DMS53 treated with DMSO at 0.1 percent for 48 hours (cell line): ENCODE data around the gene NR2C2AP.
"Not testable (repeated sequence)": the region's sequence is repeated elsewhere in the genome, so short reads cannot be mapped to it uniquely, and the experiment has no call there.

Source experiments
- DNase-seq: peaks from one replicate; lab custom pipeline; 2025; ENCODE audit not compliant: unreplicated experiment; lab: John Stamatoyannopoulos, UW

Gene NR2C2AP

DNA sequence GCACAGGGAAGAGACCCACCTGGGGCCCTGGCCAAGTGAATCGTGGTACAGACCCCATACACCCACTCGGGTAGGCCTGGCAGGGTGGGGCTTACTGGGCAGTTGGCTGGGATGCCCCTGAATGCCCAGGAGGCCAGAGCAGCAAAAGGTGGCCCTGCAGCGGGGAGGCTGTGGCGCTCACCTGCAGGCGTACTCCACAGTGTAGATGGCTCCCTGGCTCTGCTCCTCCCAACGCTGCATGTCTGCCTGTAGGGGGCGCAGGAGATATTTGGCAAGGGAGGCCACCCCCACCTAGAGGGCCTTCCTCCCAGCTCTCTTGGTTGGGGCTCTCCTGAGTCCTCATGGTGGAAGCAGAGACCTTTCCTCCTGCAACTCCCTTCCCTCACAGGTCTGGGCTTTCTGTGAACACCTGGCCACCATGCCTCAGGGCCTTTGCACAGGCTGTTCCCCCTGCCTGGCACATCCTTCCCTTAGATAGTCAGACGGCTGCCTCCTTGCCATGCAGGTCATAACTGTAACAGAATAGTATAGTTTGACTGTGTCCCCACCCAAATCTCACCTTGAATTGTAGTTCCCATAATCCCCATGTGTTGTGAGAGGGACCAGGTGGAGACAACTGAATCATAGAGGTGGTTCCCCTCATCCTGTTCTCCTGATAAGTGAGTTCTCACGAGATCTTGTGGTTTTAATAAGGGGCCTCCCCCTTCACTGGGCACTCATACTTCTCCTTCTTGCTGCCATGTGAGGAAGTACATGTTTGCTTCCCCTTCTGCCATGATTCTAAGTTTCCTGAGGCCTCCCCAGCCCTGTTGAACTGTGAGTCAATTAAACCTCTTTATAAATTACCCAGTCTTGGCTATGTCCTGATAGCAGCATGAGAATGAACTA lies 17.1 kb downstream of the NR2C2AP start:
- DNase-seq = peak; percentile 9

DNA sequence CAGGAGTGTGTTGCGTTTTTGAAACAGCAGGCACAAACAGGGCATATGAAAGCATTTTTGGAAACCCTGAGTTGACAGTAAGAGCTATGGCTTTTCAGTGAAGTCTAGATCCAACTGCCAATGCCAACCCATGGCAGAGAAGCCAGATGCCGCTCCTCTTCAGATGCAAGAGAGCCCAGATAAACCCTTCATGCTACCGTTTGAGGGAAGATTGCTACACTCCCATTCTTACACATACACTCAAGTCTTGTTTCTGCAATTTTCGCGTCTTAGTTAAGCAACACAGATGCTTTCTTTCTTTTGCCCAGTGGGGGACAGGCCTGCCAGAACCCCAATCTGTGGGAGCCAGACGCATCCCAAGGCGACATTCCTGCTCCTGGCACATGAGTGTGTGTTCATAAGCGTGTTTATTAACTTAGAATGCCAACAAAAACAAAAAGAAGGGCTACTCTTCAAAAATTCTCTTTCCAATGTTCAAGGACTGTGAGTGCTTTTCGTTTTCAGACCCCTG lies 21.7 kb downstream of the NR2C2AP start:
- no peak for DNase-seq

DNA sequence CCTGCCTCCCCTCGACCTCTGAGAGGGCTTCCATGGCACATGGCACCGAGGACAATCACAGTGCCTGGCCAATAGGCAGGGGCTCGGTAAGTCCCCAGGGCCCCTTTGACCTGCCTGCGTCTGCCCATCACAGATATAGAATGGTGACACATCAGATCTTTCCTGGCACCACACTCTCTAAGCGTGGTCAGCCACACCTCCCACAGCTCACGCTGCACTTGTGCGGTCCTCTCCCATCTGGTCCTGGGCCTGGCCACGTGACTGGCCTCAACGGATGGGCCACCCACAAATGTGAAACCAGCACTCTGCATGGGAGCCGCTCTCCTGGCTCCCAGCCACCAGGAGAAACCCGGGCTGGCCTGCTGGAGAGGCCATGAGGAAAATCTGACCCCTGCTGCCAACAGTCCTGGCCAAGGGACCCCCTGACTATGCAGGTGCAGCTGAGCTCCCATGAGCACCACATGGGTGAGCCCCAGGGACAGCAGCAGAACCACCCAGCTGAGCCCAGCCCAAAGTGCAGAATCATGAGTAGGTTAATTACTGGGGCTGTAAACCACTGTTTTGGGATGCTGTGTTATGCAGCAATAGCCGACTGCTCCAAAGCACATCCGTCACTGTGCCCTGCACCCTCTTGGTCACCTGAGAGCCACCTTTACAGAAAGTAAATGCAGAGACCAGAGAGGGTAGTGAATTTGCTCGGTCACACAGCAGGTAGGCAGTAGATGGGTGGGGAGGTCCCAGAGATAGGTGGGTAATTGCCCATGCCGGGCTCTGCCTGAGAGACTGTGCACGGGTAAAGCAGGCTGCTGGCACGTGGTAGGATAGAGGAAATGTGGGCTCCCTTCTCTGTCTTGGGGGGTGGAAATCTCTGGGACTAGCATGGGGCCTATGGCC lies 23.4 kb downstream of the NR2C2AP start:
- no peak for DNase-seq

DNA sequence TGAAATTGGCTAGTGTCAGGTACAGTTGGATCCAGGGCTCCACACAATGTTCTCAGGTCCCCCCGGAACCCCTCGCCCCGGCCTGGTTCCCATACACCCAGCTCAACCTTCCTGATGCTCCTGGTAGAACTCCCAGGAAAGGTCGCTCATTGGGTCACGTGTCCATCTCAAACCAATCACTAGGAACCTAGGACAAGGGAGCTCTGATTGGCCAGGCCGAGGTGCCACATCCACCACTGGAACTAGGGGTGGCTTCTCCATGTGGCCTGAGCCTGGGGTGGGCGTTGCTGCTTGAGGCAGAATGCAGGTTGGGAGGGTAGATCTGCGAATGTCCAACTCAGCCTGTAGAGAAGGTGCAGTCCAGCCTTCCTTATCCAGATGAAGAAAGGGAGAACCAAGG lies 26.3 kb downstream of the NR2C2AP start:
- DNase-seq = no peak

DNA sequence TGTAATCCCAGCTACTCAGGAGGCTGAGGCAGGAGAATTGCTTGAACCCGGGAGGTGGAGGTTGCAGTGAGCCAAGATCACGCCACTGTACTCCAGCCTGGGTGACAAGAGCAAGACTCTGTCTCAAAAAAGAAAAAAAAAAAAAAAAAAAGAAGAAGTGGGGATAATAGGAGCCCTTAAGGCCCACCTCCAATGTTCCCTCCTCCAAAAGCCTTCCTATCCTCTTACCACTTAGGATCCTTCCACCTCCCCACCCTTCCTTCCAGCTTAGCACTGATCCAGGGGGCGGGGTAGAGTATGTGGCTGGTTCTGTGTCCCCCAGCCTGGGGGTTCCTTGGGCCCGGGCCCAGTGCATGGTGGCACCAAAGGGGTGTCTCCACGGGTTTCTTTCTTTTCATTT lies 30.0 kb downstream of the NR2C2AP start:
- DNase-seq = not testable (repeated sequence)

DNA sequence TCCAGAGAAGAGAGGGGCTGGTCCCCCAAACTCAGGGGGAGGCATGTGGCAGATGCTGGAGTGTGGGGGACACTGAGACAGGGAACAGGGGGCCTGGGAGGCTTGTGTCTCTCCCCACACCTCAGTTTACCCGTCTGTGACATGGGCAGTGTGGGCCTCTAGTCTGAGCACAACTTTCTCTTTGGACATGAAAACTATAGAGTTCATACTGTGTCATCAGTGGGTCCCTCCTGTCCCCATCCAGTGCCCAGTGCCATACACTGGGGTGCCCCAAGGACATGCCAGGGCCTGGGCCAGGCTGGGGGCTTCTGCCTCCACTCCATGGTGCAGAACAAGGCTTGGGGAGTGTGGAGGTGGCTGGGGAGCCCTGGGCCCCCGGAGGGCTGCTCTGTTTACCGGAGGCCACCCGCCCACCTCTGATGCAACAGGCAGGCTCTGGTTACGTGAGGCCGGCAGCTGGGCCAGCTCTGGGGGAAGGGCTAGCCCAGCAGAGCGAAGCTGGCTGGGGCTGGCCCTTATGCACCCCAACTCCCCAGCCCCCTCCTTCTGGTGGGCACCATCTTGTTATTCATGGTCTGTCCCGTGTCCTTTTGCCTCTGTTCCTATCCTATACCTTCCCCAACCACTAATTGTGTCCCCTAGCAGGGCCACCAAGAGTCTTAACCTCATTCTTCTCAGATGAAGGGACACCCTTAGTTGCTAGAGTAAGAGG lies 31.2 kb downstream of the NR2C2AP start:
- no peak for DNase-seq

DNA sequence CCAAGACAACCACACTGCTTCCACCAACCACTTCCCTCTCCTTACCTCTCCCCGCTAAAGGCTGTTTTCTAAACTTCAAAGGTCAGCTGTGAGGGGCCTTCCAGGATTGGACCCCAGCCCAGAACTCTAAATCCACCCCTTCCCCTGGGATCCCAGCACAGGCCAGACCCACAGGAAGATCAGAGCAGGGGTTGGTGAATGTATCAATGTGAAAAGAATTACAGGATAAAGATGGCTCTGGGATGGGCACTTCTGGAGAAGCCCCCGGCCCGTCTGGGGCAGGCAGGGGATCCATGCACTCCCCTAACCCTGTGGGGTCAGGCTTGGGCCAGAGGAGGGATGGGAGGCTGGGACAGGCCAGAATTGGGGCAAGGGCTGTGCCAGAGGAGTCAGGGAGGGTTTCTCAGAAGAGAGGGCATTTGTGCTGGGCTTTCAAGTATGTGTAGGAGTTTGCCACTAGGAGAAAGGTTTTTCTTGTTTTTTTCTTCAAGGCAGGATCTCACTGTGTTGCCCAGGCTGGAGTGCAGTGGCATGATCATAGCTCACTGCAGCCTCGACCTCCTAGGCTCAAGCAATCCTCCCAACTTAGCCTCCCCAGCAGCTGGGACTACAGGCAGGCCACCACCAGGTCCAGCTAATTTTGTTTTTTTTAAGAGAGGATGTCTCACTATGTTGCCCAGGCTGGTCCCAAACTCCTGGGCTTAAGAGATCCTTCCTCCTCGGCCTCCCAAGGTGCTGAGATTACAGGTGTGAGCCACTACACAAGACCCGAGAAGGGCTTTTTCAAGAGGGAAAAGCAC lies 32.1 kb downstream of the NR2C2AP start:
- no peak for DNase-seq

DNA sequence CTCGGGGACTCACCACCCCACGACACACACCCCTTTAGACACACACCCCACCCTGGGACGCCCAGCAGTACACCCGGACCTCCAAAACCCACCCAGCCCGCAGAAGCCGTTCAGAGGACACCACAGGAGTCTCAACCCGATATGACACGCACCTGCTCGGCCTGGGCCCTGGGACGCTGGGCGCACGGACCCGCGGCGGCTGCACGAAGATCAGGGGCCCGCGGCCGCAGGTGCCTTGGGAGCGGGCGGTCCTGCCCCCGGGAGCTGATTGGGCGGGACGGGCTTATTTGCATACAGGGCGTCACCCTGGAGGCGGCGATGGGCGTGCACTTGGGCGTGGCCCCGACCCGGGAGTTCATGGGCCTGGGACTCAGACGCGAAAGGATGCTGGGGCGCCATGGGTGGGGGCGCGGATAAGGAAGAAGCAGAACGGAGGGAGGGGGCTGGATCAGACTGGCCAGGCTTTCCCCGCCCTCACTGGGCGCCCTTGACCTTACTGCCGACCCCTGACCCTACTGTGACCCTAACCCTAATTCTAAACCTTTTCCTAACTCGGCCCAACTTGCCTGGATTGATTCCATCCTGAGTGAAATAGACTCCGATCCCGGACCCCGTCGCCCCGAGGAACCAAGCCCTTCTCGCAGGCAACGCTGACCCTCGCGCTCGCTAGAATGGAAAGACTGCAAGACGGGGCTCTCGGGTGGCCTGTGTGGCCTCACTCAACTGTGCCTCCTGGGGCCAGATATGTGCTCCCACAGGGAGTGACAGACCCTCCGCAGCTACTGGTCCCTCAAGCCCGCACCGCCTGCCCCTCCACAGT lies 33.0 kb downstream of the NR2C2AP start, which contains the start of gene MEF2B:
Gene MEF2B, minus strand, starts transcription at position 211 of the 820 bp plus-strand sequence. CDS start 19,528 bp downstream, outside the sequence.
- DNase-seq = peak; percentile 53

DNA sequence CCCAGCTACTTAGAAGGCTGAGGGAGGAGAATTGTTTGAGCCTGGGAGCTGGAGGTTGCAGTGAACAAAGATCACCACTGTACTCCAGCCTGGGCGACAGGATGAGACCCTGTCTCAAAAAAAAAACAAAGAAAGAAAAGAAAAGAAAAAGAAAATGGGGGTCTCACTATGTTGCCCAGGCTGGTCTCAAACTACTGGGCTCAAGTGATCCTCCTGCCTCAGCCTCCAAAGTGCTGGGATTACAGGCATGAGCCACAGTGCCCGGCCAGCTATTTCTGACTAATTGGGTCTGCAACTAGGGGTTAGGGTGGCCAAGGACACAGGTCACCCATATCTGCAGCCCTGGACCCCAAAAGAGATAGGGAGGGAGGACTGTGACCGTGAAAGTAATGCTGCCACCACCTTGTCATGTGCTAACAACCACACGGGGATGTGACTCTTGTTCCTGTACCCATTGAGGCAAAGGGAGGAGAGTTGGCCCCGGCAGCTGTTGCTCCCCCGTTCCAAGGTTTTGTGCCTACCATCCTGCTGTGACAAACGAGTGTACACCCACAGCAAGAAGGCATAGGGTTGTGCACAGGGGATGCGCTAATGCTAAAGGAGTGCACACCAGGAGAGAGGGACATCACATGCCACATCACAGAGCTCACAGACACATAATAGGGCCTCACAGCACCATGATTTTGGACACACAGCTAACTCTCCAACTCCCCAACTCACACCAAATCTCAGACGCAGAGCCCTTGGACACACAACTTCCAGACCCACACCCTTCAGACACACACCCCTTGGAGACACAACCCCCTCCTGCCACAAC lies 33.8 kb downstream of the NR2C2AP start:
- no peak for DNase-seq

DNA sequence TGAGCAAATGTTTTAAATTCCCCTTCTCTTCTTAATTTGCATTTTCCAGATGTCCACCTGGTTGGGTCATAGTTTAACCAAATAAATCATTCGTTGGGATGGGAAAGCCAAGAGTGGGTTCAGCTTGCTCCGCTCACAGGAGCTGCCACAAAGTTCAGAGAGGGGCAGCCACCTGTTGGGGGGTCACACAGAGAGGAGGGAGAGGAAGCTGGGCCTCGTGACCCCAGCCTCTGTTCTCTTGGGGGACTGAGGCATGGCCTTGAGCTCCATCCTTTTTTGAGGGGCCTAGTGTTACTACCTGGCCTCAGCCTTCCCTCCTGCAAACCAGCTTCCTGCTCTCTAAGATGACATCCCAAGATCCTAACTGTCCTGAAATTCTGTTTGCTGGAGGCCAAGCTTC lies 35.6 kb downstream of the NR2C2AP start:
- DNase-seq = no peak

DNA sequence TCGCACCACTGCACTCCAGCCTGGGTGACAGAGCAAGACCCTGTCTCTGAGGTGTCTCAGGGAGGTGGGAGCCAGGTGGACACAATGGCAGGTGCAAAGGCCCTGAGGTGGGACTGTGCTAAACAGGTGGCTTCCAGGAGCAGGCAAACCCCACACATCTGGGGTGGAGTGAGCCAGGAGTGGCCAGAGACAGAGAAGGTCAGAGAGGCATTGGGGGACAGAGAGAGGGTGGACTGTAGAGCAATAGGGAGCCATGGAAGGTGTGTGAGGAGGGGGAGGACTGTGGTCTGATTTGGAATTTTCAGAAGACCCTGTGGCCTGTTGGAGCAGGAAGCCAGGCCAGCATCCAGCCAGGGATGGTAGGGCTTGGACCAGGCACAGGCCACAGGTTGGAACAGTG lies 37.8 kb downstream of the NR2C2AP start:
- no peak for DNase-seq

DNA sequence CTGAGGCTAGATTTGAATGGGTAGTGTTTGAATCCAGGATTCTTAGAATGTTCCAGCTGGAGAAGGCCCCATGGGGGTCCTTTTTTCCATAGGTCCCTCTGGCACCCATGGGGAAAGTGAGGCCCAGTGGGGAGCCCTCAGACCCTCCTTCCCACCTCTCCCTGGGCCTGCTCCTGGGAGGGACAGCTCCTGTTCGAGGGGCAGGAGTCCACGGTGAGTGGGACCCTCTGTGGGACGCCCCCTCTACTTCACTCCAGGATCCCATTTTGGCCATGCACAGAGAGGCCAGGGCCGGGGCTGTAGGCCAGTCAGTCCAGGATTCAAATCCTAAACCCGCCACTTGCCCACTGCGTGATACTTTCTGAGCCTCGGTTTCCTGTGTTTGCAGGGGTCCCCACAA lies 40.7 kb downstream of the NR2C2AP start:
- DNase-seq = no peak

DNA sequence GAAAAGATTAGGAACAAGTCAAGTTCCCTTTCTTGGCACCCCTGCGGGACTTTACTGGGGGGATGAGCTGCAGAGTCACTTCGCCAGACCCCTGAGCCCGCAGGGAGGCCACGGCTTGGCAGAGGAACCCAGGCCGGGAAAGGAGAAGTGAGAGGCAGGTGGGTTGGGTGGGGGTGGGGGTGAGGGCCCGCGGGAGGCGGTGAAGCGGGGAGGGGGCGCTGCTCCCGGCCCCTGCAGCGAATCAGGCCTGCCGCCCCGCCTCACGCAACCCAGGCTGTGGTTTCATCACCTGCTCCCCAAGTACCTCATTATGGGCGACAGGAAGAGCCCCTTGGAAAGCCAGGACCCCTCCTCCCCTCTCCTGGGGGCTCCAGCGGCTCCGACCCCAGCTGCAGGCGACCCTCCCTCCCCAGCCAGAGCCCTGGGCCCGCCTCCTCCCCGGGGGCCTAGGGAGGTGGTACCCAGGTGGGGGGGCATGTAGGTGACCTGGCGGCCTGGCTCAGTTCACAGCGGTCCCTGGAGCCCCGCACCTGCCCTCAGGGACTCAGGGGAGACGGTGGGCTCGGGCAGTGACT lies 42.7 kb downstream of the NR2C2AP start:
- no peak for DNase-seq

DNA sequence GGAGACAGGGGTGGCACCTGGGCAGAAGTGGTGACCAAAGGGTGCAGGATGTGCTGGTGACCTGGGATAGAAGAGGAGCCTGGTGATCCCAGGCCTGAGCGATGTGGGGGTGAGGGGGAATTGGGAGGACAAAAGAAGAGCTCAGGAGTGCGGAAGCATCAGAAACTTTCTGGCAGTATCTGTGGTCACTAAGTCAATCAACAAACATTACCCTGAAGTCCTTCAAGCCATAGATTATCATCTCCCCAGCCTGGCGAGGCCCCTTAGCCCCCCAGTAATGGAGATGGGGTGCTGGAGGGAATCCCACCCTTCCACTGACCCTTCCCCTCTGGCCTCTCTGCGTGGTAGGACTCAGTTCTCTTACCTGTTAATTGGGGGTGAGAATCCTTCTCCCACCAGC lies 43.7 kb downstream of the NR2C2AP start:
- DNase-seq = no peak

DNA sequence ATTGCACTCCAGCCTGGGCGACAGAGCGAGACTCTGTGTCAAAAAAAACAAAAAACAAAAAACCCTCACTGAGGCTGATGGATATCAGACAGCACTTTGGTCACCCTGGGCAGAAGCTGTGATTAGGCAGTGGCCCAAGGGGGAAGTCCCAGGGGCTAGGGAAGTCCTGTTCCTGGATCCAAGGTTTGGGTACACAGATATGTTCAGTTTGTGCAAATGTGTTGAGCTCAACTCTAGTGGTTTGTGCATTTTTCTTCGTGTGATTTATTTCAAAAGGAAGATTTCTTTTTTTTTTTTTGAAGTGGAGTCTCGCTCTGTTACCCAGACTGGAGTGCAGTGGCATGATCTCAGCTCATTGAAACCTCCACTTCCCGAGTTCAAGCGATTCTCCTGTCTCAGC lies 45.4 kb downstream of the NR2C2AP start:
- no peak for DNase-seq

DNA sequence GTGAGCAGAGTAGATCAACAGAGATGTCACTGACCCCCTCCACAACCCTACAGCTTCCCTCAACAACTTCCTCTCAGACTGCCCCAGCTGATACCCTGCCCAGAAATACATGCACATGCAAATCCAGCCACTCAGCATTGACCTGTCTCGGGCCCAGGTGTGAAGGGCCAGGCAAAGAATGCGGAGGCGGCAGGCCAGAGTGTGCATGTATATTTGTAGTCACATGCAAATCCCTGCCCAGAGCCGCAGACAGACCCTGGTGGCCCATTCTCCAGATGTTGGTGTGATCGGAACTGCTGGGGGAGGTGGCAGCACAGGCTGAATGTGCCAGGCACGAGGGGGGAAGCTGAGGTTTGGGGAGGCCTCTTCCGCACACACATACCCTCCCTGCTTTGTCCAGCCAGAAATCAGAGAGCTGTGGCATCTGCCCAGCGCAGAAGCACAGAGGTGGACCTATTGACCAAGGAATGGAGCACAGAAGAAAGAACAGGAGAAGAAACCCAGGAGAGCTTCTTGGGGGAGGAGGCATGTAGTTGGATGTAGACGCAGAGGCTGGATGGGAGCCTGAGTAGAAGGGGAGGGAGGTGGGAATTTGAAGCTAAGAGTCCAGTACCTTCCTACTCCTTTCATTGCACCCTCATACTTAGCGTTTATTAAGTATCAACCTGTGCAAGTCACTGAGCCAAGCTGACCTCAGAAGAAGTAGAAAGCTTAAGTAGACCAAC lies 47.6 kb downstream of the NR2C2AP start:
- no peak for DNase-seq

DNA sequence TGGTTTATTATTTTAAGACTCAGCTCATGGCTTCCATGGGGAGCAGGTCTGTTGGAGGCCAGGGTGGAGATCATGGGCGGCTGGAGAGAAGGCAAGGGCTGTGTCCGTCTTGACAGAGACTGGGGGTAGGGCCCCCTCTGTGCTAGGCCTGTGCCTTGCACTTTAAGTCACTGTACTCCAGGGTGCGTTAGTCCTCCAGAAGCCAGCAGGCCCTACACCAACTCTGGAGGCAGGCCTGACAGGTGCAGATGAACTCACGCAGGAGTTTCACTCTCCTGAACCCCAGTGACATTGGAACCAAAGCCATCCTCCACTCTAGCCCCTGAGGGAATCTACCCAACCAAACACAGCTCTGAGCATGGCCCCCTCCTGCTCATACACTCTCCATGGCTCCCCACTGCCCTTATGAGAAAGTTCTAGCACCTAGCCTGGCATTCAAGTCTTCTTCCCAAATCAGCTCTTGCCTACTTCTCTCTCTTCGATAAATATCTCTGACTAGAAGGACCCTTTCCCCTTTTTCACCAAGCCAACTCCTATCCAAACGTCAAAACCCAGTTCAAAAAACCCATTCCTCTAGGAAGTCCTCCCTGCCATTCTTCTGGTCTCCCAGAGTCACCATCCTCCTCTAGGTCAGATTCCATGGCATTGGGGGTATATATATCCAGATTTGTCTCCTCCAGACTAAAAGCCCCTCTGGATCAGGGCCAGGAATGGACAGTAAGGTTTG lies 48.3 kb downstream of the NR2C2AP start:
- no peak for DNase-seq
